ENCODE results near the gene TMC8.
"Not testable (repeated sequence)": the region's sequence is repeated elsewhere in the genome, so short reads cannot be mapped to it uniquely, and the experiment has no call there.

Gene TMC8

GRCh38 chr17:78166416-78166815 is 35.8 kb downstream of the TMC8 start:
- DNase-seq (ENCODE audit: insufficient read length, low spot score) (no peak), FAIRE-seq (peak; percentile 5)
- TF ChIP-seq POU2F2 (IDR thresholded peaks at IDR 0.05; ENCODE audit: low read depth, low read length) (no peak), TAF1 (IDR thresholded peaks at IDR 0.05; ENCODE audit: low read depth, low read length) (no peak)

GRCh38 chr17:78168242-78168902 is 37.8 kb downstream of the TMC8 start, which contains the start of gene SYNGR2:
TSS of gene SYNGR2 (plus strand) at chr17:78168581. CDS start at chr17:78168617, 36 bp downstream.
- peak; percentile 95 for FAIRE-seq
- peak; percentile 96 for DNase-seq (ENCODE audit: insufficient read length, low spot score)
- no peak for TF ChIP-seq PAX5 (IDR thresholded peaks at IDR 0.05; ENCODE audit: insufficient read depth, low read length, severe bottlenecking)
- peak; percentile 21 for TF ChIP-seq POLR2A (IDR thresholded peaks at IDR 0.05; ENCODE audit: low read depth, low read length)
- TF ChIP-seq POLR2AphosphoS5 (IDR thresholded peaks at IDR 0.05; ENCODE audit: low read depth, low read length) = peak; percentile 67; the same call in 1 of the 2 replicates

- DNase-seq (ENCODE audit: insufficient read length, low spot score) (no peak), FAIRE-seq (peak; percentile 80)
- 0 out of 2 replicates have a peak, but pooled peaks have one; percentile 46 for TF ChIP-seq POLR2A (IDR thresholded peaks at IDR 0.05; ENCODE audit: low read depth, low read length)
- no peak for TF ChIP-seq PAX5 (IDR thresholded peaks at IDR 0.05; ENCODE audit: insufficient read depth, low read length, severe bottlenecking)
- no peak for TF ChIP-seq TAF1 (IDR thresholded peaks at IDR 0.05; ENCODE audit: low read depth, low read length)
These were observed 38.6 kb downstream of the TMC8 start for GRCh38 chr17:78168903-78169793.

- FAIRE-seq = no peak
- TF ChIP-seq SPI1 (IDR thresholded peaks at IDR 0.05; ENCODE audit: low read depth, low read length) (no peak), TAF1 (IDR thresholded peaks at IDR 0.05; ENCODE audit: low read depth, low read length) (no peak), POLR2AphosphoS5 (IDR thresholded peaks at IDR 0.05; ENCODE audit: low read depth, low read length) (peak; percentile 24; the same call in 1 of the 2 replicates), PAX5 (IDR thresholded peaks at IDR 0.05; ENCODE audit: insufficient read depth, low read length, severe bottlenecking) (no peak), POU2F2 (IDR thresholded peaks at IDR 0.05; ENCODE audit: low read depth, low read length) (no peak), POLR2A (IDR thresholded peaks at IDR 0.05; ENCODE audit: low read depth, low read length) (peak; percentile 54; the same call in 1 of the 2 replicates)
- DNase-seq (ENCODE audit: insufficient read length, low spot score) = no peak
These were observed 40.4 kb downstream of the TMC8 start for GRCh38 chr17:78170692-78171590.

GRCh38 chr17:78171591-78172248 is 41.1 kb downstream of the TMC8 start:
- FAIRE-seq; DNase-seq (ENCODE audit: insufficient read length, low spot score): not testable (repeated sequence)

GRCh38 chr17:78172249-78173051 is 41.9 kb downstream of the TMC8 start:
- TF ChIP-seq PAX5 (IDR thresholded peaks at IDR 0.05; ENCODE audit: insufficient read depth, low read length, severe bottlenecking) = no peak
- TF ChIP-seq POLR2AphosphoS5 (IDR thresholded peaks at IDR 0.05; ENCODE audit: low read depth, low read length) = peak; percentile 52
- TF ChIP-seq SPI1 (IDR thresholded peaks at IDR 0.05; ENCODE audit: low read depth, low read length) = peak; percentile 28
- no peak for DNase-seq (ENCODE audit: insufficient read length, low spot score)

GRCh38 chr17:78173097-78173715 is 42.6 kb downstream of the TMC8 start:
- FAIRE-seq = peak; percentile 70
- no peak for TF ChIP-seq TAF1 (IDR thresholded peaks at IDR 0.05; ENCODE audit: low read depth, low read length)
- TF ChIP-seq POU2F2 (IDR thresholded peaks at IDR 0.05; ENCODE audit: low read depth, low read length) = no peak
- TF ChIP-seq PAX5 (IDR thresholded peaks at IDR 0.05; ENCODE audit: insufficient read depth, low read length, severe bottlenecking) = no peak
- TF ChIP-seq POLR2A (IDR thresholded peaks at IDR 0.05; ENCODE audit: low read depth, low read length) = no peak; the same call in 1 of the 2 replicates
- no peak for TF ChIP-seq POLR2AphosphoS5 (IDR thresholded peaks at IDR 0.05; ENCODE audit: low read depth, low read length)
- no peak for TF ChIP-seq SPI1 (IDR thresholded peaks at IDR 0.05; ENCODE audit: low read depth, low read length)
- peak; percentile 49 for DNase-seq (ENCODE audit: insufficient read length, low spot score)

More at GRCh38 chr17:78172249-78173051, 41.9 kb downstream of the TMC8 start:
- no peak for FAIRE-seq

GRCh38 chr17:78174346-78174869 is 43.8 kb downstream of the TMC8 start:
- FAIRE-seq (no peak), DNase-seq (ENCODE audit: insufficient read length, low spot score) (no peak)
- TF ChIP-seq POLR2AphosphoS5 (IDR thresholded peaks at IDR 0.05; ENCODE audit: low read depth, low read length) (peak; percentile 93), POLR2A (IDR thresholded peaks at IDR 0.05; ENCODE audit: low read depth, low read length) (peak; percentile 76), SPI1 (IDR thresholded peaks at IDR 0.05; ENCODE audit: low read depth, low read length) (peak; percentile 37; the same call in 1 of the 2 replicates), TAF1 (IDR thresholded peaks at IDR 0.05; ENCODE audit: low read depth, low read length) (no peak), PAX5 (IDR thresholded peaks at IDR 0.05; ENCODE audit: insufficient read depth, low read length, severe bottlenecking) (no peak)

All from GM12891 (cell line).